Motor neuron (in vitro differentiated cells): ENCODE measurements around the gene CBX8. TPM values are rescaled to one million over a fixed set of nuclear protein-coding genes. Genes with fewer than 3 reads are reported as not detected.

Source experiments
- ATAC-seq, 8 experiments: fragments of 200-7000 bp; cut with Tn5 transposase; replicated peaks in 6 of 8; 2 replicates each; pipeline ENCODE4 v1.8.0; 2021; ENCODE audit warnings: mild to moderate bottlenecking in 8 of 8, moderate library complexity in 8 of 8
- H3K27ac ChIP-seq, 2 donors: fragments of 250-450 bp; sonication (Bioruptor Pico); 2 replicates each; pipeline ENCODE4 v1.9.0; 2021; ENCODE audit warnings: antibody characterized with exemption in 2 of 2, mild to moderate bottlenecking in 2 of 2, moderate library complexity in 1 of 2
- H3K4me1 ChIP-seq, 2 donors: fragments of 250-450 bp; sonication (Bioruptor Pico); replicated peaks in 1 of 2; 2 replicates each; pipeline ENCODE4 v1.6.1; 2021; ENCODE audit warnings: antibody characterized with exemption in 2 of 2, mild to moderate bottlenecking in 2 of 2, moderate library complexity in 1 of 2
- H3K4me3 ChIP-seq, 5 donors: fragments of 250-450 bp; sonication (Bioruptor Pico); 2 replicates each; pipeline ENCODE4 v1.9.0; 2021; ENCODE audit warnings: antibody characterized with exemption in 5 of 5, mild to moderate bottlenecking in 5 of 5, moderate library complexity in 4 of 5
- WGBS, 10 experiments: fragments of 450-650 bp; shearing (Covaris generic); methylation state at CpG; one replicate each; pipeline ENCODE4 v1.0.0; 2022; 5-methylcytosine and 5-hydroxymethylcytosine counted together
- in situ Hi-C, 9 experiments: fragments of 400-800 bp; cut with MboI; loops; one replicate each; pipeline ENCODE4 v1.15.0; 2021; ENCODE audit warnings: low sequenced_read_pairs in 9 of 9, low pct_unique_long_range_greater_than_20kb in 2 of 9; ENCODE audit not compliant: unreplicated experiment in 9 of 9
- total RNA-seq, 8 experiments: library from RNA; unstranded; fragments of 300-600 nt; gene quantifications; 2 replicates each; pipeline versions ENCODE4 v1.2.3 to v1.2.4, GENCODE V29; 2022

CBX8 gene
- total RNA-seq, result 10 to 100 TPM in 5 of 8 experiments, 1 to 10 TPM in 3; 4.4 to 16.4 (median 11.9) TPM

- Histone ChIP-seq H3K27ac (peak within 1 kb of the TSS; percentile 90 to 93), H3K4me1 (peaks cover 43 to 64% of the 10 kb centered on the region in 2 donors), H3K4me3 (peak within 1 kb of the TSS; percentile 52 to 76 (median 68))
- ATAC-seq, result peak; percentile 77 to 86 (median 81)
- no CpG with 5 or more reads among the region's 79 CpGs for WGBS, 10 experiments
- in situ Hi-C loops, result no loop called here
These were observed at the start of gene CBX8 for GRCh38 chr17:79796763-79797491. TSS of gene CBX8 (minus strand) at chr17:79797077. CDS start at chr17:79796998, 79 bp downstream.

GRCh38 chr17:79845601-79845949 lies 48.7 kb upstream of the CBX8 start:
- 13 to 27% (median 24%) methylated on average over 3 to 4 of the region's 7 CpGs; no CpG with 5 or more reads in 7 of the 10 experiments for WGBS, 10 experiments
- Histone ChIP-seq H3K27ac (peak overlapping the region; percentile 10 to 72), H3K4me3 (no peak overlapping the region)

GRCh38 chr17:79844869-79845600 lies 48.2 kb upstream of the CBX8 start:
- whole genome bisulfite sequencing, 10 experiments, result 33 to 59% (median 57%) methylated on average over 1 to 3 of the region's 38 CpGs; no CpG with 5 or more reads in 7 of the 10 experiments
- Histone ChIP-seq H3K4me3 (peak overlapping the region in 2 of 5 donors; percentile 5 to 33), H3K4me1 (peaks cover 58 to 80% of the 10 kb centered on the region in 2 donors), H3K27ac (peak overlapping the region; percentile 10 to 72)
- peak; percentile 8 to 53 (median 26) for ATAC-seq
- in situ Hi-C loops, result no loop called here

More at GRCh38 chr17:79845601-79845949, 48.7 kb upstream of the CBX8 start:
- ATAC-seq, result peak in 4 of 8 experiments; percentile 2 to 81 (median 32)
- H3K4me1 ChIP-seq, result peaks cover 64 to 80% of the 10 kb centered on the region in 2 donors
- in situ Hi-C loops, result no loop called here

- in situ Hi-C loops, result no loop called here
- peak overlapping the region in 1 of 2 donors; percentile 72 for H3K27ac ChIP-seq
- ATAC-seq, result peak; percentile 8 to 35 (median 17)
- peaks cover 49 to 72% of the 10 kb centered on the region in 2 donors for H3K4me1 ChIP-seq
- 3% methylated on average over 8 of the region's 89 CpGs; no CpG with 5 or more reads in 9 of the 10 experiments for WGBS, 10 experiments
- peak overlapping the region; percentile 19 to 40 (median 26) for H3K4me3 ChIP-seq
These were observed 47.2 kb upstream of the CBX8 start for GRCh38 chr17:79843816-79844800.

- no CpG with 5 or more reads among the region's 39 CpGs for WGBS, 10 experiments
- Histone ChIP-seq H3K4me1 (peaks cover 42 to 65% of the 10 kb centered on the region in 2 donors), H3K4me3 (peak overlapping the region; percentile 19 to 40 (median 26)), H3K27ac (no peak overlapping the region)
- in situ Hi-C loops, result no loop called here
- ATAC-seq, result no peak
These were observed 46.6 kb upstream of the CBX8 start for GRCh38 chr17:79843474-79843815.

GRCh38 chr17:79842656-79843473 lies 46.0 kb upstream of the CBX8 start:
- no peak overlapping the region for H3K27ac ChIP-seq
- in situ Hi-C loops, result no loop called here
- no peak for ATAC-seq
- H3K4me1 ChIP-seq, result peaks cover 38 to 61% of the 10 kb centered on the region in 2 donors
- peak overlapping the region; percentile 19 to 40 (median 26) for H3K4me3 ChIP-seq
- WGBS, 10 experiments, result 0 to 22% (median 17%) methylated on average over 1 to 10 of the region's 66 CpGs; no CpG with 5 or more reads in 5 of the 10 experiments

- H3K27ac ChIP-seq, result no peak overlapping the region
- no peak overlapping the region for H3K4me3 ChIP-seq
- in situ Hi-C loops, result no loop called here
- H3K4me1 ChIP-seq, result peaks cover 41 to 61% of the 10 kb centered on the region in 2 donors
- ATAC-seq, result no peak
- 0% methylated on average over 1 of the region's 20 CpGs; no CpG with 5 or more reads in 7 of the 10 experiments for WGBS, 10 experiments
These were observed 45.3 kb upstream of the CBX8 start for GRCh38 chr17:79842136-79842655.

- ATAC-seq, result no peak
- WGBS, 10 experiments, result 0 to 20% (median 10%) methylated on average over 1 to 10 of the region's 55 CpGs; no CpG with 5 or more reads in 5 of the 10 experiments
- H3K27ac ChIP-seq, result no peak overlapping the region
- peak overlapping the region in 3 of 5 donors; percentile 61 to 84 (median 73) for H3K4me3 ChIP-seq
- in situ Hi-C loops, result no loop called here
- H3K4me1 ChIP-seq, result peaks cover 47 to 67% of the 10 kb centered on the region in 2 donors
These were observed 44.7 kb upstream of the CBX8 start for GRCh38 chr17:79841369-79842135.

GRCh38 chr17:79840989-79841286 lies 44.1 kb upstream of the CBX8 start:
- WGBS, 10 experiments, result no CpG with 5 or more reads among the region's 19 CpGs
- in situ Hi-C loops, result no loop called here
- H3K4me3 ChIP-seq, result peak overlapping the region; percentile 61 to 94 (median 84)
- peaks cover 52 to 71% of the 10 kb centered on the region in 2 donors for H3K4me1 ChIP-seq
- no peak for ATAC-seq
- H3K27ac ChIP-seq, result no peak overlapping the region

GRCh38 chr17:79840269-79840988 lies 43.6 kb upstream of the CBX8 start:
- in situ Hi-C loops, result no loop called here
- Histone ChIP-seq H3K4me1 (peaks cover 52 to 71% of the 10 kb centered on the region in 2 donors), H3K4me3 (peak overlapping the region; percentile 61 to 94 (median 84)), H3K27ac (peak overlapping the region; percentile 88 to 91)
- 0 to 27% (median 7%) methylated on average over 1 to 17 of the region's 74 CpGs; no CpG with 5 or more reads in 7 of the 10 experiments for WGBS, 10 experiments
- ATAC-seq, result peak in 4 of 8 experiments; percentile 14 to 33 (median 24)
